Effector memory CD4-positive, alpha-beta T cell (primary cell): ENCODE data around the gene TIAM1.

Source experiments
- DNase-seq, 3 donors: peaks; one replicate each; pipeline ENCODE4 v3.0.0-alpha.2; 2020
- H3K27ac ChIP-seq: 2 replicates; pipeline ENCODE4 v1.7.0; 2013; ENCODE audit warnings: mild to moderate bottlenecking, low read length, moderate library complexity; ENCODE audit not compliant: insufficient read depth, poor library complexity, severe bottlenecking
- H3K27me3 ChIP-seq: replicated peaks from 2 replicates; pipeline ENCODE4 v1.7.0; 2013; ENCODE audit warnings: mild to moderate bottlenecking, low read length; ENCODE audit not compliant: insufficient read depth, control insufficient read depth, poor library complexity, severe bottlenecking
- H3K36me3 ChIP-seq: 2 replicates; pipeline ENCODE4 v1.7.0; 2013; ENCODE audit warnings: mild to moderate bottlenecking, low read length, moderate library complexity; ENCODE audit not compliant: control insufficient read depth, insufficient read depth
- H3K4me1 ChIP-seq: 2 replicates; pipeline ENCODE4 v1.7.0; 2013; ENCODE audit warnings: low read length, mild to moderate bottlenecking; ENCODE audit not compliant: control insufficient read depth, insufficient read depth, poor library complexity, severe bottlenecking
- H3K4me3 ChIP-seq: 2 replicates; pipeline ENCODE4 v1.7.0; 2013; ENCODE audit warnings: low read length, low read depth, mild to moderate bottlenecking; ENCODE audit not compliant: insufficient read depth, poor library complexity, severe bottlenecking
- H3K9me3 ChIP-seq: 2 replicates; pipeline ENCODE4 v1.7.0; 2013; ENCODE audit warnings: mild to moderate bottlenecking, low read length, moderate library complexity; ENCODE audit not compliant: control insufficient read depth

Gene TIAM1

GRCh38 chr21:31316488-31317169 is 27.4 kb downstream of the TIAM1 start:
- no peak overlapping the region for H3K4me3 ChIP-seq
- peaks cover 4% of the 10 kb centered on the region for H3K4me1 ChIP-seq
- H3K27me3 ChIP-seq = no peaks in the 10 kb centered on the region
- no peak overlapping the region for H3K27ac ChIP-seq
- no peaks in the 10 kb centered on the region for H3K36me3 ChIP-seq
- H3K9me3 ChIP-seq = no peaks in the 10 kb centered on the region
- DNase-seq = no peak

- H3K4me1 ChIP-seq = peaks cover 4% of the 10 kb centered on the region
- H3K4me3 ChIP-seq = no peak overlapping the region
- no peaks in the 10 kb centered on the region for H3K36me3 ChIP-seq
- no peaks in the 10 kb centered on the region for H3K9me3 ChIP-seq
- H3K27me3 ChIP-seq = no peaks in the 10 kb centered on the region
- DNase-seq = no peak
- no peak overlapping the region for H3K27ac ChIP-seq
These were observed 28.0 kb downstream of the TIAM1 start for GRCh38 chr21:31316072-31316471.

- Histone ChIP-seq H3K27ac (no peak overlapping the region), H3K4me3 (no peak overlapping the region)
- no peak for DNase-seq
These were observed 33.3 kb downstream of the TIAM1 start for GRCh38 chr21:31310750-31311149.

GRCh38 chr21:31308584-31308983 is 35.5 kb downstream of the TIAM1 start:
- Histone ChIP-seq H3K36me3 (no peaks in the 10 kb centered on the region), H3K27me3 (no peaks in the 10 kb centered on the region), H3K4me1 (no peaks in the 10 kb centered on the region), H3K4me3 (no peak overlapping the region), H3K27ac (no peak overlapping the region), H3K9me3 (no peaks in the 10 kb centered on the region)
- DNase-seq = no peak

More at GRCh38 chr21:31310750-31311149, 33.3 kb downstream of the TIAM1 start:
- H3K4me1 ChIP-seq = no peaks in the 10 kb centered on the region
- no peaks in the 10 kb centered on the region for H3K36me3 ChIP-seq
- no peaks in the 10 kb centered on the region for H3K9me3 ChIP-seq
- no peaks in the 10 kb centered on the region for H3K27me3 ChIP-seq

GRCh38 chr21:31305888-31306287 is 38.2 kb downstream of the TIAM1 start:
- Histone ChIP-seq H3K9me3 (no peaks in the 10 kb centered on the region), H3K27ac (no peak overlapping the region), H3K36me3 (no peaks in the 10 kb centered on the region), H3K4me3 (no peak overlapping the region), H3K27me3 (no peaks in the 10 kb centered on the region), H3K4me1 (no peaks in the 10 kb centered on the region)
- no peak for DNase-seq

GRCh38 chr21:31299291-31300147 is 44.5 kb downstream of the TIAM1 start:
- H3K4me1 ChIP-seq = no peaks in the 10 kb centered on the region
- H3K36me3 ChIP-seq = no peaks in the 10 kb centered on the region
- H3K27me3 ChIP-seq = no peaks in the 10 kb centered on the region
- no peak overlapping the region for H3K27ac ChIP-seq
- no peaks in the 10 kb centered on the region for H3K9me3 ChIP-seq
- no peak for DNase-seq
- H3K4me3 ChIP-seq = no peak overlapping the region

- no peak for DNase-seq
- Histone ChIP-seq H3K4me3 (no peak overlapping the region), H3K36me3 (no peaks in the 10 kb centered on the region), H3K4me1 (no peaks in the 10 kb centered on the region), H3K27ac (no peak overlapping the region), H3K27me3 (no peaks in the 10 kb centered on the region), H3K9me3 (no peaks in the 10 kb centered on the region)
These were observed 45.3 kb downstream of the TIAM1 start for GRCh38 chr21:31298618-31299269.

- H3K27ac ChIP-seq = no peak overlapping the region
- no peaks in the 10 kb centered on the region for H3K36me3 ChIP-seq
- DNase-seq = no peak
- H3K27me3 ChIP-seq = no peaks in the 10 kb centered on the region
- no peaks in the 10 kb centered on the region for H3K4me1 ChIP-seq
- H3K4me3 ChIP-seq = no peak overlapping the region
- no peaks in the 10 kb centered on the region for H3K9me3 ChIP-seq
These were observed 46.3 kb downstream of the TIAM1 start for GRCh38 chr21:31297806-31298205.

- Histone ChIP-seq H3K9me3 (no peaks in the 10 kb centered on the region), H3K36me3 (no peaks in the 10 kb centered on the region), H3K27ac (no peak overlapping the region), H3K27me3 (no peaks in the 10 kb centered on the region), H3K4me3 (no peak overlapping the region), H3K4me1 (no peaks in the 10 kb centered on the region)
- no peak for DNase-seq
These were observed 48.4 kb downstream of the TIAM1 start for GRCh38 chr21:31295676-31296075.

- Histone ChIP-seq H3K27ac (no peak overlapping the region), H3K4me3 (no peak overlapping the region), H3K9me3 (no peaks in the 10 kb centered on the region), H3K36me3 (no peaks in the 10 kb centered on the region), H3K27me3 (no peaks in the 10 kb centered on the region), H3K4me1 (no peaks in the 10 kb centered on the region)
- DNase-seq = no peak
These were observed 49.4 kb downstream of the TIAM1 start for GRCh38 chr21:31294691-31295090.
